Raji (cell line): Measurements from ENCODE around the gene CCDC142.

Experiments used
- POLR2A ChIP-seq: IDR thresholded peaks from 2 replicates; pipeline ENCODE4 v1.6.1; 2011; ENCODE audit warnings: low read depth, low read length, control low read depth; ENCODE audit not compliant: insufficient read depth

The CCDC142 gene

GRCh38 chr2:74471332-74472065 is 11.3 kb downstream of the CCDC142 start:
- no peak for TF ChIP-seq POLR2A

DNA sequence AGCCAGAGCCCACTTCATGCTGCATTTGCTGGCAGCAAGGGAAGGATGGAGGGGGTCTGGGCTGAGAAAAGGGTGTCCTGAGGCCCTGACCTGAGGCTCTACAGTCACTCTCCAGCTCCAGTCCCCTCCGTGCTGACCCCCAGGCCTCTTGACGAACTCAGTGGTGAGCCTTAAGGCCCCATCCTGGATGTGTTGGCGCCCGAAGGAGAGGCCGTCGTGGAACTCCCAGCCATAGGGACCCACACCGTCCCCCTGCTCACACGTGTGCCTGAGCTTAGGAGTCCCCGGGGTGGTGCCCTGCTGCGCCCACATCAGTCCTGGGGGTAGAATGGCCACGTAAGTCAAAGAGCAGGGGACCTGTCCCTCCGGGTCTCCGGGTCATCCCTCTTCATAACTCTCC is 18.4 kb downstream of the CCDC142 start:
- TF ChIP-seq POLR2A = no peak

DNA sequence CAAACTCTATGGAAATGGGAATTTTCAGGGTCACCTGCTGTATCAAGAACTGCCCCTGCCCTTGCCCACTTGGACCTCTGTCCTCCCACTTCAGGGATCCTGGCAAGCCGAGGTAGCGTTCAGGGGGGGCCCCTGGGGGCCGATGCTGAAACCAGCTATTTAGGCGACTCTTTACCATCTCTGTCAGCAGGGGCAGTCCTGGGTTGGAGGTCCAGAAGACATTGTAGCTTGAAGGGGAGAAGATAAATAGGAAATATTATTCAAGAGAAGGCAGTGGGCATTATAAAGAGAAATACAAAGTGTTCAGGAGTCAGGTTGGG is 20.1 kb downstream of the CCDC142 start:
- no peak for TF ChIP-seq POLR2A

DNA sequence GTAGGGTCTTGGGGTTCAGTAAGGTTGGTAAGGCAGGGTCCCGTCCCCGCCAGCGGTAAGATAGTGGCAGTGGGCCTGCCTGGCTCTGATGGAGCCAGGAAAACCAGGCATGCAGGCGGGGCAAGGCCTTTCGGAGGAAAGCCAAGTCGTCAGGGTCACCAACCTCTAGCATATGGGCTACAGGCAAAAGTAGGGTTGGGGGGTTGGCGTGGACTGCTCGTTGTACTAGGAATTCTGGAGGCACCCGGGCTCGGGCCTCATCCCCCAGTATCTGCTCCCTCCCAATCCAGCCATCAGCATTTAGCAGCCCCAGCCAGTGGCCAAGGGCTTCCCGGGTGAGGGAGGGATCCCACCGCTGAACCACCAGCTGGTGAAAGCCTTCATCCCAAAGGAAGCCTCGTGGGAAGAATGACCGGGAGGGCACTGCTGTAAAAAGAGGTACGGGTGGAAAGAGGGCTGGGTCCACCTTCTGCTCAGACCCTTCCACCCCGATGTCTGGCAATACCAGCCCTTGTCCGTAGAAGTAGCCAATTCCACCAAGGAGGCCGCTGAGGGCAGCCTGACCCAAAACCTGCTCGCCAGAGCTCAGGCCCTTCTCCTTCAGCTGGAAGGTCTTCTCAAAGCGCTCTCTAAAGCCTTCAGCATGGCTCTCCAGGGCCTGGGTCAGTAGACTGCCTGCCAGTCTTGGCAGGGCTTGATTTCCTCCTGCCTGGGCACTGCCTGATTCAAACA is 20.6 kb downstream of the CCDC142 start:
- TF ChIP-seq POLR2A = peak; percentile 7; the same call in 1 of the 2 replicates

- peak; percentile 1; the same call in 1 of the 2 replicates for TF ChIP-seq POLR2A
Measured at GRCh38 chr2:74461187-74462053, 21.4 kb downstream of the CCDC142 start.

- no peak; the same call in 1 of the 2 replicates for TF ChIP-seq POLR2A
Measured at GRCh38 chr2:74458938-74459363, 23.8 kb downstream of the CCDC142 start.

DNA sequence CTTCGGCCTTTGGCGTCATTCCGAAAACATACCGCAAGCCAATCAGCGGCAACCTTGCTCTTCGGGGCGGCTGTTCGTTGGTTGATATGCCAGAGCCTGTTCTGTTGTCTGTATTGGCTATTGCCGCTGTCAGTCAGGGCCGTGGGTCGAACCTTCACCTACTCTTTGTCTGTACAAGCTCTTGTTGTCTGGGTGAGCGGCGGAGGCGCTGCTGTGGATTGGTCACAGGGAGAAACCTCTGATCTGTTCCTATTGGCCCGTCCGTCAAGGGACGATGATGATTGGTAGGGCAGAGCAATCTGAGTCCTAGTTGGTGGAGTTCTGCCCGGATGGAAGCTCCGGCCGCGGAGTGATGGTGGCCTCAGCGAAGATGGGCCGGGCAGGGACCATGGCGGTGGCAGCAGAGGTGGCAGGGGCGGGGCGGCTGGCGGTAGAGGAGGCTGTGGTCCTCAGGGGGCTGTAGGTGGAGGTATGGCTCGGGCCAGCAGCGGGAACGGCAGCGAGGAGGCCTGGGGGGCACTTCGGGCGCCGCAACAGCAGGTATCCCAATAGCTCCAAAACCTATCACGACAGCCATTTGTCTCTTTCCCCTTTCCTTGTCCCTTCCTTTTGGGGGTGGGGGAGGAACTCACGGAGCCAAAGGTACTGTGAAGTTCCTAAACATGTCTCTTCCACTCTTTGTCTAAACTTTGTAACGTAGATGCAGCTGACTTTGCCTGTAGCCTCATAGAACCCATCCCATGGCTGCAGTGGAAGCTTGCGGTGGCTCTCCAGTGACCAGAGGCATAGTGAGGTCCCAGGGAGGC is 24.5 kb downstream of the CCDC142 start, which contains the start of gene WBP1:
Gene WBP1, plus strand, starts transcription at position 307 of the 806 bp plus-strand sequence. Its CDS starts 165 bp downstream, at position 472.
- TF ChIP-seq POLR2A = peak; percentile 46

- TF ChIP-seq POLR2A = peak; percentile 46
Measured at GRCh38 chr2:74457549-74458131, 25.2 kb downstream of the CCDC142 start.

DNA sequence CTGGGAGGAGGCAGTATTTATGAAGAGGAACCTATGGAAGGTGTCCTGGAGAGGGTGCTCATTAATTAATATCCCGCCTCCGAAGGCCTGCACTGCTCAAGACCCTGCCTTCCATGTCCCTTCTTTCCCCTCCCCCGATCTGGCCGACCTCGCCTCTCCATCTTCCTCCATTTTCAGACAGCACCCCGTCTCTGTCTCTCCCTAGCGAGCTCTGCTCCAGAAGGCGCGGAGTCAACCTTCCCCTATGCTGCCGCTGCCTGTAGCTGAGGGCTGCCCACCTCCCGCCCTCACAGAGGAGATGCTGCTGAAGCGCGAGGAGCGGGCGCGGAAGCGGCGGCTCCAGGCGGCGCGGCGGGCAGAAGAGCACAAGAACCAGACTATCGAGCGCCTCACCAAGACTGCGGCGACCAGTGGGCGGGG is 25.7 kb downstream of the CCDC142 start:
- no peak; the same call in none of the 2 replicates for TF ChIP-seq POLR2A

DNA sequence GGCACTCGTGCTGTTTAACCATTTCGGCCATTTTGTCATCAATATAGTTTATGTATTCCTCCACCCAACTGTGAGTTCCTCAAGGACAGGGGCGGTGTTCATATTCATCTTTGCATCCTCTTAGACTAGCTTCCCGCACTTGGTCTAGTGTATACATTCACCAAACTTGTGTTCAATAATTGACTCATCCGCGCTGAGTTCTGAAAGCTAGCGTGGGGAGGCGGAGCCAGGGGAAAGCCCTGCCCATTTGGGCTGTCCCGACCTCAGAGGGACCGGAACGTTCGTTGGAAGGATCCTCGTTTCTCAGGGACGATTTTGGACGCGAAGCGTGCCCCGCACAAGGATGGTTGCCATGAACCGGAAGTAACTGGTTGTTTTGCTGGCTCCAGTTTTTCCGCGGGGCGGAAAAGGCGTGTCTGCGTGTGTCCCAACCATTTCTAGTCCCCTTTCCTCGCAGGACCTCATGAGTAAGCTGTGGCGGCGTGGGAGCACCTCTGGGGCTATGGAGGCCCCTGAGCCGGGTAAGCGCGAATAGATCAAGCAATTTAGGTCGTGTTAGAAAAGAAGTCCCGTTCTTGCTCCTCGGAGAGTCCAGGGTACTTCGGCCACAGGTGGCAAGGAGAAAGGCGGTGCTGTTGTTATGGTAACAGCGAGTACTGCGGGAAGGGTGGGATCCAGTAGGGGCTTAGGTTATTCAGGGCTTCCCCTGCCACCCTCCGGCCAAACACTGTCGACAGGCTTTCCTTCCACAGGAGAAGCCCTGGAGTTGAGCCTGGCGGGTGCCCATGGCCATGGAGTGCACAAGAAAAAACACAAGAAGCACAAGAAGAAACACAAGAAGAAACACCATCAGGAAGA is 27.9 kb downstream of the CCDC142 start, which contains the start of gene INO80B:
Gene INO80B, plus strand, starts transcription at position 434 of the 858 bp plus-strand sequence. Its CDS starts 30 bp downstream, at position 464.
- TF ChIP-seq POLR2A = peak; percentile 81

GRCh38 chr2:74450570-74451190 is 32.1 kb downstream of the CCDC142 start:
- no peak for TF ChIP-seq POLR2A

GRCh38 chr2:74448771-74449170 is 34.0 kb downstream of the CCDC142 start:
- no peak for TF ChIP-seq POLR2A
